ENCODE measurements around the gene CALCOCO2. TPM values are rescaled to one million over a fixed set of nuclear protein-coding genes. Genes with fewer than 3 reads are reported as not detected.
A peak's percentile ranks its signal among the peaks of the same experiment; 100 is the strongest.

The CALCOCO2 gene
- polyA plus RNA-seq, 1 experiment: 108 TPM

- POLR2A ChIA-PET: no interaction called here
- no peak for TF ChIP-seq CTCF (IDR thresholded peaks at IDR 0.05; ENCODE audit: insufficient read depth, low read depth, low read length)
- Histone ChIP-seq H3K36me3 (ENCODE audit: control insufficient read depth, insufficient read depth, low read length) (peaks cover 3% of the 10 kb centered on the region), H3K4me3 (ENCODE audit: low read depth, low read length) (no peak overlapping the region), H3K27me3 (ENCODE audit: control insufficient read depth, insufficient read depth, low read length) (no peaks in the 10 kb centered on the region)
- DNase-seq (ENCODE audit: low read depth): no peak
- CTCF ChIA-PET: interaction anchor here (1.1 to 1.6 kb wide), 5 partner anchors 26 to 38 kb away, joined by 3 to 7 read pairs (median 4); no protein-coding TSS in a partner anchor
Observed at GRCh38 chr17:48840441-48840840, 9.6 kb downstream of the CALCOCO2 start.

- no peak for TF ChIP-seq CTCF (IDR thresholded peaks at IDR 0.05; ENCODE audit: insufficient read depth, low read depth, low read length)
- H3K4me3 ChIP-seq (ENCODE audit: low read depth, low read length): peak overlapping the region; percentile 32
- POLR2A ChIA-PET: no interaction called here
- no peak for DNase-seq (ENCODE audit: low read depth)
- no peaks in the 10 kb centered on the region for H3K27me3 ChIP-seq (ENCODE audit: control insufficient read depth, insufficient read depth, low read length)
- peaks cover 3% of the 10 kb centered on the region for H3K36me3 ChIP-seq (ENCODE audit: control insufficient read depth, insufficient read depth, low read length)
- CTCF ChIA-PET: interaction anchor here (1.2 kb wide), 3 partner anchors 11 to 37 kb away, joined by 3 to 5 read pairs (median 4); no protein-coding TSS in a partner anchor
Observed at GRCh38 chr17:48841395-48841831, 10.6 kb downstream of the CALCOCO2 start.

GRCh38 chr17:48842746-48843145 is 11.9 kb downstream of the CALCOCO2 start:
- Histone ChIP-seq H3K27me3 (ENCODE audit: control insufficient read depth, insufficient read depth, low read length) (no peaks in the 10 kb centered on the region), H3K36me3 (ENCODE audit: control insufficient read depth, insufficient read depth, low read length) (peaks cover 3% of the 10 kb centered on the region), H3K4me3 (ENCODE audit: low read depth, low read length) (no peak overlapping the region)
- ChIA-PET POLR2A (no interaction called here), CTCF (interaction anchor here (1.0 to 1.9 kb wide), 6 partner anchors 10 to 42 kb away, joined by 3 to 7 read pairs (median 4); partner anchors contain the start of gene TTLL6)
- no peak for DNase-seq (ENCODE audit: low read depth)
- no peak for TF ChIP-seq CTCF (IDR thresholded peaks at IDR 0.05; ENCODE audit: insufficient read depth, low read depth, low read length)

DNA sequence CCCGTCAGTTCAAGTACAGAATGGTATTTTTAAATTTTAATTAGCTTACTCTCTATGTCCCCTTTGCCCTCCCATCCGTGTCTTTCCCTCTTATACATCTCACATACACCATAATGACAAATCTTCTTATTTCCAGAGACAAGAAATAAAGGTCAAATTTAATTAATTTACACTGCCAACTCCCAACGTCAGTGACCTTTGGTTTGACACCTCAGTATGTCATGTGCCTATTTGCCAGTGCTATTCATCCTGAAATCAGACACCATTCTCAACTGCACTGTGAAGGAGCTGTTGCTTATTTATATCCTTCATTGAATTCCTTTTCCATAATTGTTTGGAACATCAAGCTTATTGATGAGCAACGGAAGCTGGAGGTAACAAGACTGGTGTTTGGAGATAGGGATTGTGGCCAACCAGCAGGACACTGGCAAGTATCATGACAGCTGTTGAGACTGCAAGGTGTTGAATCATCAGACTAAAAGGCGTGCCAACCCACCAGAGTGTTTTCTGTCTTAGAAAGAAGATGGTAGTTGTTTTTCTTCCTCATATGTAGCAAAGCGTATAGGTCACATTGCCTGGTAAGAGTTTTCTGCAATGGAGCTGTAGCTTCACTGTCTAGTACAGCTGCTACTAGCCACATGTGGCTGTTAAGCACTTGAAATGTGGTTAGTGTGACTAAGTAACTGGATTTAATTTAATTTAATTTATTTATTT is 12.5 kb downstream of the CALCOCO2 start:
- no peaks in the 10 kb centered on the region for H3K27me3 ChIP-seq (ENCODE audit: control insufficient read depth, insufficient read depth, low read length)
- H3K36me3 ChIP-seq (ENCODE audit: control insufficient read depth, insufficient read depth, low read length): peaks cover 3% of the 10 kb centered on the region
- no peak for TF ChIP-seq CTCF (IDR thresholded peaks at IDR 0.05; ENCODE audit: insufficient read depth, low read depth, low read length)
- DNase-seq (ENCODE audit: low read depth): no peak
- ChIA-PET POLR2A (no interaction called here), CTCF (interaction anchor here (0.6 to 1.9 kb wide), 8 partner anchors 9 to 41 kb away, joined by 3 to 7 read pairs (median 4); partner anchors contain the start of gene TTLL6)
- H3K4me3 ChIP-seq (ENCODE audit: low read depth, low read length): no peak overlapping the region

- no peak overlapping the region for H3K4me3 ChIP-seq (ENCODE audit: low read depth, low read length)
- peaks cover 10% of the 10 kb centered on the region for H3K36me3 ChIP-seq (ENCODE audit: control insufficient read depth, insufficient read depth, low read length)
- CTCF ChIA-PET: interaction anchor here (1.0 to 1.4 kb wide), 3 partner anchors 12 to 179 kb away, joined by 3 read pairs; no protein-coding TSS in a partner anchor
- no peaks in the 10 kb centered on the region for H3K27me3 ChIP-seq (ENCODE audit: control insufficient read depth, insufficient read depth, low read length)
- no peak for DNase-seq (ENCODE audit: low read depth)
- no peak for TF ChIP-seq CTCF (IDR thresholded peaks at IDR 0.05; ENCODE audit: insufficient read depth, low read depth, low read length)
- POLR2A ChIA-PET: interaction anchor here (0.6 kb wide), 1 partner anchor 144 kb away, joined by 3 read pairs; no protein-coding TSS in a partner anchor
Observed at GRCh38 chr17:48850792-48851323, 20.0 kb downstream of the CALCOCO2 start.

Data from BJ (cell line).